Lung microvascular endothelial cell (primary cell): ENCODE results near the gene CHAF1B. TPM values are rescaled to one million over a fixed set of nuclear protein-coding genes. Genes with fewer than 3 reads are reported as not detected.

Experiments used
- DNase-seq, 2 donors: peaks; one replicate each; pipeline versions ENCODE4 v3.0.0 to v3.0.0-alpha.2; 2010; ENCODE audit warnings: low read depth in 2 of 2
- total RNA-seq: library from RNA; depleted of rRNA; stranded (reverse); fragments of >200 nt; gene quantifications from 2 replicates; pipeline ENCODE4 v1.2.1, GENCODE V29; 2014

CHAF1B gene
- total RNA-seq, 1 donor from 2014 or later, result 0.60 TPM

- no peak for DNase-seq
Measured at GRCh38 chr21:36427502-36427901, 42.3 kb downstream of the CHAF1B start.

- DNase-seq, result peak in 1 of 2 donors; percentile 63
Measured at GRCh38 chr21:36428761-36429432, 43.7 kb downstream of the CHAF1B start.

- peak; percentile 91 to 100 for DNase-seq
Measured at GRCh38 chr21:36429947-36430546, 44.9 kb downstream of the CHAF1B start.

GRCh38 chr21:36430841-36431240, 45.6 kb downstream of the CHAF1B start:
- peak in 1 of 2 donors; percentile 62 for DNase-seq

- DNase-seq, result peak in 1 of 2 donors; percentile 43
Measured at GRCh38 chr21:36431252-36431651, 46.1 kb downstream of the CHAF1B start.

- DNase-seq, result peak in 1 of 2 donors; percentile 34
Measured at GRCh38 chr21:36433059-36433709, 48.0 kb downstream of the CHAF1B start.

- peak in 1 of 2 donors; percentile 35 for DNase-seq
Measured at GRCh38 chr21:36434144-36434543, 49.0 kb downstream of the CHAF1B start.

GRCh38 chr21:36436829-36437744, 51.9 kb downstream of the CHAF1B start:
- no peak for DNase-seq

- DNase-seq, result peak in 1 of 2 donors; percentile 73
Measured at GRCh38 chr21:36437745-36438128, 52.5 kb downstream of the CHAF1B start.

GRCh38 chr21:36441715-36442114, 56.5 kb downstream of the CHAF1B start:
- DNase-seq, result no peak

GRCh38 chr21:36446301-36446700, 61.1 kb downstream of the CHAF1B start:
- no peak for DNase-seq

- DNase-seq, result peak in 1 of 2 donors; percentile 90
Measured at GRCh38 chr21:36450511-36450910, 65.3 kb downstream of the CHAF1B start.

- DNase-seq, result no peak
Measured at GRCh38 chr21:36451506-36451905, 66.3 kb downstream of the CHAF1B start.

GRCh38 chr21:36452281-36452825, 67.2 kb downstream of the CHAF1B start:
- DNase-seq, result peak in 1 of 2 donors; percentile 54

- DNase-seq, result peak; percentile 49 to 81
Measured at GRCh38 chr21:36454093-36454531, 68.9 kb downstream of the CHAF1B start.

GRCh38 chr21:36454706-36455105, 69.5 kb downstream of the CHAF1B start:
- DNase-seq, result no peak

GRCh38 chr21:36456729-36457414, 71.7 kb downstream of the CHAF1B start:
- peak; percentile 84 to 100 for DNase-seq

GRCh38 chr21:36459098-36459497, 73.9 kb downstream of the CHAF1B start:
- no peak for DNase-seq

- DNase-seq, result no peak
Measured at GRCh38 chr21:36460866-36461265, 75.7 kb downstream of the CHAF1B start.

- no peak for DNase-seq
Measured at GRCh38 chr21:36461277-36461917, 76.2 kb downstream of the CHAF1B start.
